ENCODE results near the gene XPO5.

The XPO5 gene

DNA sequence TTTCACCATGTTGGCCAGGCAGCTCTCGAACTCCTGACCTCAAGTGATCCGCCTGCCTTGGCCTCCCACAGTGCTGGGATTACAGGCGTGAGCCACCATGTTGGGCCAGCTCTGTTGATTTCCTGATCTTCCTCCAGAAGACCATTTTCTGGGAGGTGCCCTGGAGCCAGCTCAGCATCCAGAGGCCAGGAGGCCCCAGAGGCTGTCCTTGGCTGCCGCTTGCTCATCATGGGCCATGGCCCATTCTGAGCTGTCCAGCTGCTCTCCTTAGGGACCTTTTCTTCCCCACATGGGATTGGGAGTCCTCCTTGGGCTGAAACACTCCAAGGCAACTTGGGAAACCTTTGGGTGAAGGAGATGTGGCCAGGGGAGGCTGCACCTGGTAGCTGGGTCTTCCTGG lies 81.1 kb downstream of the XPO5 start:
- DNase-seq = no peak

DNA sequence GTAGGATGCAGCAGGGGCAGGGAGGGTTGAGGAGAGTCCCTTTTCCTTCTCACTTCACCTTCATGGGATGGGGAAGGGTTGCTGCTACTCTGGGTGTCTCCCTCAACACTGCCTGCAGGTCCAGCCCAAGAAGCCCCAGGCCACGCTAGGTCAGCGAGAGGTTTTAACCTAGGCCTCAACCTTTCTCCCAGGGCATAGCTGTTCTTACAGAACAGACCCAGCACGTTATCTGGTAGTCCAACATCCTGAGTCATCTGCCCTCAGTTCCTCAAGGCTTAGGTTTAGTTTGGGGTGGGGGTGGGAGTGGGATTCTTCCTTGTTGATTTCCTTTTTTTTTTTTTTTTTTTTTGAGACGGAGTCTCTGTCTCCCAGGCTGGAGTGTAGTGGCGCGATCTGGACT lies 81.5 kb downstream of the XPO5 start:
- DNase-seq = no peak

DNA sequence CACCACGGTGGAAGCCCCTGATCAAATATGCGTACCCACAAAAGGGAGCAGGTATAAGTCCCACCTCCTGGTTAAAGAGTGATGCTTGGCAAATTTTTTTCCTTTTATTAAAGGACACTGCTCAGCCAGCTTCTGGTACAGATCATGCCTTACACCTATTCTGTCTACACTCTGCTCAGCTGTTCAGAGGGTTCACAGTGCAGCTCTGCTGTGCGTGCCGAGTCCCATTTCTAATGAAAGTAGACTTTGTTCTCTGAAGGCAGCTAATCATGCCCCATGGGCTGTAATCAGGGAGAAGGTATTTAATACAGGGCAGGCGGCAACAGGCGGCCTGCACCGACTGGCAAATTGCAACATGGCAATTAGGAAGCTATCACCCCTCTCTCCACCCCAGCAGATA lies 82.0 kb downstream of the XPO5 start:
- no peak for DNase-seq

DNA sequence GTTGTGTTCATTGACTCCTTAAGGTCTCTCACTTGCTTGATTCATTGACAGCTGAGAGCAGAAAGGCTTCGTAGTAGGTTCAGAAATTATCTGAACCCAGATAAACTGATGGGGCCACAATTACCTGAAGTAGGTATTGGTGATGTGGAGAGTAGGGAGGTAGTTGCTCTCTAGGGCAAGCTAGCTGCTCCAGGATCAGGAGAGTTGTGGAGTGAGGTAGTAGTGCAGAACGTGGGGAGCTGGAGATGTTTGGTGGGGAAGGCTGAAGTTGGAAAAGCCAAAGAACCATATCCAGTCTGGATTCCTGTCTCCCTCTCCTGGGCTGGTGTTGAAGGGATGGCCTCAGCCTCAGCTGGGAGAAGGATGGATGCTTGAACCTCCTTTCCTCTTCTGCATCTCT lies 82.6 kb downstream of the XPO5 start:
- DNase-seq = no peak

DNA sequence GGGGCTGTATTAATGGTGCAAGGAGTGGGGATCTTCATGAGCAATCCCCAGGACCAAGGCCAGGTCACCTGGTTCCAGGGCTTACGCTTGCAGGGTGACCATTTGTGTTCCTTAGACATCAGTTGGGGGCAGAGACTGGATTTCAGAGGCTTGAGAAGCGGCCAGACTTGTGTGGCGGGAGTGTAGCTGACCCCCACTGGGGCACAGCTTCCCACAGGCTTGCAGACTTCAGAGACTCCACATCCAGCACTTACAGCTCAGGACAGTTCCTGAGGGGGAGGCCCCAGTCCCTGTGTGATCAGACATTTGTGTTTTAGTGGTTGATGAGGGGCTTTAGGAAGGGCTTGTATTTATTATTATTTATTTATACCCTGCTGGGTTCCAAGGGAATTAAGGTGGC lies 83.2 kb downstream of the XPO5 start:
- no peak for DNase-seq

DNA sequence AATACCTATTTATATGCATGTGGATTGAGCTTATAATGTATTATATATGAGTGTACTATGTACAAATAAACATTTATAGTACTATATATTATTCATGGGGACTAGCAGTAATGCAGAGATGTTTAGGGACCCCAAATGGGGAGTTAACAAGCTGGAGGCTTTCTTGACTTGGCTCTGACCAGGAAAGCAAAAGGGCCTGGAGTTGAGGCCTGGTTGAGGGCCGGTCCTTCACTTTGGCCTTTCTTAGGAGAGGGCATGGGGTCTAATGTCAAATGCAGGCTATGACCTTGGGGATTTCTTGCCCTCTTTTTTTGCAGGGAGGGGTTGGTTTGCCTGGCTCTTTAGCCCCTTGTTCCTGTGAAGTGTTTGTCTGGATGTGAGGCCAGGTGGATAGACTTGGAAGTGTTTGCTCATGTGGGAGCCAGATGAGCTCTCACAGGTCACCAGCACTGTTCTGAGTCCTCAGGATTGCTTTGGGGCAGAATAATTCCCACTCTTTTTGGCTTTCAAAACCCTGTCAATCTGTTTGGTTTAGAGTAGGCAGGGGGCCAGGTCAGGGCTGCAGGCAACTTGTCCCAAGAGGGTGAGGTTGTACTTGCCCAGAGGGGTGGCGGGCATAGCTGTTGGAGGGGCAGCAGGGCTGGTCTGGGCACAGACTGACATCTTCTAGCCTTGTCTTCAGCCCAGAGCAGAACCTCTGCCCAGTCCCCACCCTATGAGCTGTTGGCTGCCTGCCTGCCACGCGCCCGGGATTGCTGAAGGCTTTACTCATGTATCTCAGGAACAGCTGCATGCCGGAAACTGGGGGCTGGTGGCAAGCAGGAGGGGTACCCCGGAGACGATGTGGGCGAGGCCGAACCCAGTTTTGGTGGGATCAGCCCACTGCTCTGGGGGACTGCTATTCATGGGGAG lies 83.8 kb downstream of the XPO5 start:
- no peak for DNase-seq

DNA sequence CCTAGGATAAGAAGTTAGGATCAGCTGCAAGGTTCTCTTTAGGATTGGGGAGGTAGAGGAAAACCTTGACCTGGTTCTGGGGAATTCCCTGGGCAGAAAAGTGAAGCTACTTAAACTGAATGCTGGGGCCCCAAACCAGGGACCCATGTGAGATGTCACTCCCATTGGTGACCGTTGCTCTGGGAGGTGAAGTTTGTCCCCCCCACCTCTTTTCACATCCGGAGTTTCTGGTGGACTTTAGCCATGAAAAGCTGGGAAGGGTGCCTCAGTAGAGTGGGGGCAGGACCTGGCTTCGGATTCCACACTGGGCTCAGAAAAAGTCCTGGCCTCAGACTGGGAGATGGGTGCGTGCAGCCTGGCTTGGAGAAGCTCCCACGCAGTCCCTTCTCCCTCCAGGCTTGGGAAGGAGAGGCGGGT lies 85.3 kb downstream of the XPO5 start:
- no peak for DNase-seq

DNA sequence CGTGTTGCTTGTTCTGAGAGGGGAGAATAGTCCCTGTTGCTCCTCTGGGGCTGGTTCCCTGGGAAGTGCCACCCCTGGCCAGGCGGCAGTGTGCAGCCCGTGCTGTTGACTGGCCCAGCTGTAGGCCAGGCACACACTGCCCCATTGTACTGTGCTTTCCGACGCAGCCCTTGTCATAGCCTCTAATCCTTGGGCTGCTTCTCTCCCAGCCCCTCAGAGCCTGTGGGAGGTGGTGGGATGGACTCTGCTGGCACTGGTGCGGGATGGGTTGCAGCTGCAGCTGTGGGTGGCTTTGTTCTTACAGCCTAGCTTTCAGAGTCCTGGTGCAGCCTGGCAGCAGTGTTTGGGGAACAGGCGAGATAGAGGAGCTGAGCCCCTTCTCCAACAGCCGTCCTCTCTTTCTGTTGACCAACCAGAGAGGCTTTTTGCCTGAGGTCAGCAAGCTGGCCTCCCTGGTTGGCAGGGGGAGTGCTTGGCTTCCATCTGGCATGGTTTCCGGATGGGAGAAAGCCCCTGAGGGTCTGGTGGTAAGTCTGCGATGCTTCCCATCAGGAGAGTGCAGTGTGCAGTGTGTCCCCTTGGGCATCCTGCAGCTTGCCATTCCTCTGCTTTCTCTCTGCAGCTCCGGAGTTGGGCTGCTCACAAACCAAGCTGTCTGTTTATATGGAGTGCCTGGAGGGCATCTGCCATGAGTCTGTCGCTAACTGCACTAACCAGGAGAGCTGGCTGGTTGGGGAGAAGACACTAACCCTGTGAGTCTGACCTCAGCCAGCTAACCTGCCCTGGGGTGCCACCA lies 86.4 kb downstream of the XPO5 start:
- DNase-seq = no peak

DNA sequence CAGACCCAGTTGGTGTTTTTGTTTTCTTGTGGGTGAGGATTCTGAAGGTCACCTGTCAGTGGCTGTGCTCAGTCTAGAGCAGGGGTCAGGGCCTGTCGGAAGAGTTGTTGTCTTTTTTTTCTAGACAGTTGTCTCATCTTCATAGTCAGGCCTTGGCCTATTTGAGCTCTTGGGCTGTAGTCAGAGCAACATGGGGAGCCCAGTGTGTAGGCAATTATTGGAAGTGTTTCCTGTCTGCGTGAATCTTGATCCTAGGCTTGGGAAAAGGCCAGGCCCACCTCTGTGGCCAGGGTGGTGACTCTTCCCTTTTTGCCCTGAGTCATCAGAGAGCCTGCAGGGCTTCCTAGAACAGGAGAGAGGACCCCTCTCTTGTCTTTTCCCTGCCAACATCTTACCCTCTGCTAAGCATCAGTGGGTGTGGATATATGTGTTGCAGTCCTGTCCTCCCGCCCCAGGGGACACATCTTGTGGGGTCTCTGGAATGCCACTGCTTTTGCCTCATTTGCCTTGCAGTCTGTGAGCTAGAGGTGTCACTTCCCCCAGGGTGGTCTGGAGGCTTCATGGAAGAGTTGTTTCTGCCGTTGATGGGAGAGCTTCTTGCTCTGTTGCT lies 87.1 kb downstream of the XPO5 start:
- DNase-seq = no peak

DNA sequence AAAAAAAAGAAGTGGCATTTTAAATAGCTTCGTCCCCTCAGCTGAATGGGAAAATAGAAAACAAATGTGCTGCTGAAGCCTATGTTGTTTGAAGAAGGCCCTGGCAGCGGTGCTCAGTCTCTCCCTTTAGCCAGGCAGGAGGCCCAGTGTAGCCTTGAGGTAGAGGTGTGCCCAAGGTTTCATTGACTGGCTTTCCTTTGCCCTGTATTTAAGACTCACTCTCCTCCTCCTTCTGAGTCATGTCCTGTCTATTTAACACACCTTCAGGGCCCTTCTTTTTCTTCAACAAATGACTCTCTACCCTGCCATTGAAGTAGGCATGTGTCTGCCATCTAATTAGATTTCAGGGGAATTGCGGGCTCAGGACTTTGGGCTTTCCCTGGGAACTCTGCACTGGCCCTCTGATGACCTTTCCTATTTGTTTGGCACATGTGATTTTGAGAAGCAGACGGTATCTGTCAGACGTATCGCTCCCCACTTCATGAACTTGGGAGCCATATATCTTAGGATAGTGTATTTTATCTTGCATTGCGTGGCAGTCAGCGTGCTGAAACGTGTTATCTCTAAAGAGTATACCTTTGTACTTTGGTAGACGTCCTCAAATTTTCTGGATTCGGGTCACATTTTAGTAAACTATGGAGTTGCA lies 94.1 kb downstream of the XPO5 start:
- no peak for DNase-seq

DNA sequence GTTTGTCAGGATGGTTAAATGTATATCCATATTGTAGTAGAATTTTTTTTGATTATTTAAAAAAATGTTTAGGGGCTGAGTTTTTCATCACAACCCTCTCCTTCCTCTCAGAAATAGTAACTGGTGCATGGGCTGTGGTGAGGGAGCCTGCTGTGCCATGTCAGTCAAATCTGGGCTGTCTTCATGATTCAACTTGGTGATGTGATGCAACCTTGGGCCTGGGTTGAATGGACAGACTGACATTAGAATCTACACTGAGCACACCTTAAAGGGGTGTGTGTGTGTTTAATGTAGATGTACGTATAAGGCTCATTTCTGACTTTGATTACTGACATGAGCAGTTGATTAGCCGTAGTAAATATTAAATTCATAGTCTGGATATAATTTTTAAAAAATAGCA lies 94.8 kb downstream of the XPO5 start:
- no peak for DNase-seq

DNA sequence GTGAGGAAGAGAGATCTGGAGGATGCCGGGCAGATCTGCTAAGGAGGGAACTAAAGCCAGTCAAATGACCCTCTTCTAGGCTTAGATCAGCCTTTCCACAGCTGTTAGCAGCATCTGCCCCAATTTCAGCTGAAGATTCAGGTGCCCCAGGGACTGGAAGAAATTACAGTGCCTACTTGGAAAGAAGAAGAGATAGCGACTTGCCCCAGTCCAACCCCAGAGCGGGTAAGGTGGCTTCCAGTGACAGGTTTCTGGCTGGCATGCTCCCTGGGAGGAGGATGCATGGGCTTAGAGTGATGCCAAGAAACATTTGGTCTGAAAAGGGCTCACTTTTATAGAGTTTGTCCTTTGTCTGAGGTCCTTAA lies 97.8 kb downstream of the XPO5 start:
- DNase-seq = no peak

DNA sequence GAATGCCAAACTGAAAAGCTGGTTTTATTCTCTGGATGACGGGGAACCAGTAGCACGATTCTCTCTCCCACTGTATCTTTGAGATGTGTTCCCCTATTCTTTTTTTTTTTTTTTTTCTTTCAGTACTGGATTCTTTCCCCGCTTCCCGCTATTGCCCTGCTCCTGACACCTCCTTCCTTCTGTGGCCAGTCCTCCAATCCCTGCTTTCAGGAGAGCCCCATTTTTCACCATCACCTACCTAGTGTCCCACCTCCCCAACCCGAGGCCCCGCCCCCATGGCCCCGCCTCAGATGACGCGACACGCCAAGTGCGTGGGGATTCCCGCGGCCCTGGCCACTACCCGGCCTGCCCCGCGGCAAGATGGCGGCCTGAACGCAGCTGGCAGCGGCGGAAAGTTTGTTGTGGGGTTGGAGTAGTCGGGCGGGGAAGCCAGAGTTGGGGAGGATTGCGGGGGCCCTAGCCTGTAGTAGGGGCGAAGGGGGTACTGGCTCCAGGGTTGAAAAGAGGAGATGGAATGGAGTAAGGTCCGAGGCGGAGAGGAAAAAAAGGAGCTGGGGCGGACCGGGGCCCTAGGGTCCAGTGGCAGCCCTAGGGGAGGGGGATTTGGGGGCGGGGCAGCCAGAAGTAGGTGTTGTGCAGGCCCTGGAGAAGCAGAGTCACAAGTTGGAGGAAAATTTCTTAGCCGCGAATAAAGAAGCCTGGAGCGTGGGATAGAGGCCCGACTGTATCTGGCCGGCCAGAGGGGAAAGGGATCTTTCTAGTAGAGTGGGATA lies 98.4 kb downstream of the XPO5 start, which contains the start of gene TJAP1:
TJAP1 (plus strand) TSS at position 336 of the 773 bp plus-strand sequence. CDS start 21,432 bp downstream, outside the sequence.
- peak; percentile 87 to 93 (median 91) for DNase-seq

DNA sequence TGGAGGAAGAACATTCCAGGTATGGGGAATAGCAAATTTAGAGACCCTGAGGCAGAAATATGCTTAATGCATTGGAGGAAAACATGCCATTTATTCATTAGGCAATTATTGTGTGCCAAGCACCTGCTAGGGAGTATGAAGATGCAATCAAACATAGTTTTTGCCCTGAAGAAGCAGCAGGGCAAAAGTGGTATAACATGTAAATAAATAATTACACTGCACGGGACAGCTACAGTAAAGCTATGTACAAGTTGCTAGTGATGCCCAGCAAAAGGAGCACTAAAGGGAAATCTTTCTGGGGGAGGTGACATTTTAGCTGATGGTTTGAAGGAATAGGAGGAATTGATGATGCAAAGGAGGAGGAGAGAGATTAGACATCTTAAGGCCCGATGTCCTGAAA lies 99.1 kb downstream of the XPO5 start:
- DNase-seq = no peak

DNA sequence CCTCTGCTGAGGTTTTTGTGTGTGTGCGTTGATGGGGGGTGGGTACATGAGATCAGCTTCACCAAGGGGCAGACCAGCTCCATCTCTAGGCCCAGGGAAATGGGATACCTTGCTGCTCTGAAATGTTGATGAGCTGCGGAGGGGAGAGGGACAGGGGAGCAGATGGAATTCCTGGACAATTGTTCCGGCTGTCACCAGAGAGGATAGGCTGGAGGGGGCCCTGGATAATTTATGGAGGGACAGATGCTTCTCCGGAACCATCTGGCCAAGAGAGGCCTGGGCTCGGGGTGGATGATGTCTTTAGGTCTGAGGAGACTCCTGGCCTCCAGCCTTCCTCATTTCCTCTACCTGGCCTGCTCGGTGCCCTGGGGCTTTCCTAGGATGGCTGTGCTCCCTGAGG lies 100.3 kb downstream of the XPO5 start:
- DNase-seq = no peak

DNA sequence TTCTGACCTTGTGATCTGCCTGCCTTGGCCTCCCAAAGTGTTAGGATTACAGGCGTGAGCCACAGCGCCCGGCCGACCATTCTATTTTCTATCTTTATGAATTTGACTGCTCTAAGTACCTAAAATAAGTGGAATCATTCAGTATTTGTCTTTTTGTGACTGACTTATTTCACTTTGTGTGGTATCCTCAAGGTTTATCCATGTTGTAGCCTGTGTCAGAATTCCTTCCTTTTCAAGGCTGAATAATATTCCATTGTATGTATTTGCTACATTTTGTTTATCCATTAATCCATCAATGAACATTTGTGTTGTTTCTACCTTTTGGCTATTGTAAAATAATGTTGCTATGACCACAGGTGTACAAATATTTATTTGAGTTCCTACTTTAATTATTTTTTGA lies 103.3 kb downstream of the XPO5 start:
- no peak for DNase-seq
